Cardiac fibroblast (primary cell): ENCODE results near the gene EVI5L.

Source experiments
- DNase-seq, 2 donors: peaks; one replicate each; pipeline versions ENCODE4 v3.0.0 to v3.0.0-alpha.2; 2010; ENCODE audit warnings: low read depth in 2 of 2
- H3K4me3 ChIP-seq, 2 donors: replicated peaks in 1 of 2; 1 replicate in 1 of 2; 2 replicates in 1 of 2; pipeline ENCODE4 v1.5.1; 2011; ENCODE audit warnings: low read depth in 2 of 2, low read length in 2 of 2, mild to moderate bottlenecking in 2 of 2, moderate library complexity in 1 of 2
- CTCF ChIP-seq: IDR thresholded peaks from one replicate; pipeline ENCODE4 v1.5.1; 2011; ENCODE audit warnings: low read depth, mild to moderate bottlenecking, low read length, inconsistent platforms

The EVI5L gene

GRCh38 chr19:7898967-7899366 is 68.9 kb downstream of the EVI5L start:
- no peak overlapping the region for H3K4me3 ChIP-seq
- no peak for TF ChIP-seq CTCF
- DNase-seq: no peak

GRCh38 chr19:7899751-7900378 is 69.8 kb downstream of the EVI5L start:
- TF ChIP-seq CTCF: no peak
- no peak overlapping the region for H3K4me3 ChIP-seq
- no peak for DNase-seq

GRCh38 chr19:7900401-7900870 is 70.4 kb downstream of the EVI5L start:
- H3K4me3 ChIP-seq: no peak overlapping the region
- DNase-seq: no peak
- no peak for TF ChIP-seq CTCF

- DNase-seq: no peak
- H3K4me3 ChIP-seq: no peak overlapping the region
- TF ChIP-seq CTCF: no peak
Measured at GRCh38 chr19:7900931-7901330, 70.9 kb downstream of the EVI5L start.

GRCh38 chr19:7901337-7901736 is 71.3 kb downstream of the EVI5L start:
- no peak overlapping the region for H3K4me3 ChIP-seq
- no peak for DNase-seq

GRCh38 chr19:7902796-7903243 is 72.8 kb downstream of the EVI5L start:
- DNase-seq: no peak
- no peak for TF ChIP-seq CTCF
- H3K4me3 ChIP-seq: peak overlapping the region; percentile 63 to 69

More at GRCh38 chr19:7901337-7901736, 71.3 kb downstream of the EVI5L start:
- TF ChIP-seq CTCF: no peak
